ENCODE data around the gene HOXB5. TPM values are rescaled to one million over a fixed set of nuclear protein-coding genes. Genes with fewer than 3 reads are reported as not detected.

The HOXB5 gene
- total and polyA plus RNA-seq, 2 donors (not counting 1 experiment from before 2014, with no cell fraction given), result not detected

GRCh38 chr17:48640858-48641180 is 47.2 kb upstream of the HOXB5 start:
- ATAC-seq (ENCODE audit: low read depth) (no peak), DNase-seq (no peak)
- Histone ChIP-seq H3K36me3 (replicated peaks in 1 of 2; ENCODE audit: control extremely low read depth in 1 of 2, control insufficient read depth in 1 of 2, extremely low read depth in 1 of 2, insufficient read depth in 2 of 2, low read length in 1 of 2) (no peaks in the 10 kb centered on the region), H3K4me2 (replicated peaks; ENCODE audit: low read depth, low read length, poor library complexity, severe bottlenecking) (no peak overlapping the region), H3K9ac (ENCODE audit: low read length) (no peak overlapping the region), H3K79me2 (ENCODE audit: control insufficient read depth, insufficient read depth, low read length) (no peaks in the 10 kb centered on the region), H3K27me3 (replicated peaks in 1 of 4; ENCODE audit: control extremely low read depth in 1 of 4, control insufficient read depth in 3 of 4, insufficient read depth in 4 of 4, low read length in 3 of 4) (peaks cover 0 to 85% (median 51%) of the 10 kb centered on the region in 4 experiments), H4K20me1 (ENCODE audit: control insufficient read depth, insufficient read depth, low read length, poor library complexity, severe bottlenecking) (no peaks in the 10 kb centered on the region), H3K27ac (ENCODE audit: low read length in 2 of 2) (no peak overlapping the region), H3K4me1 (ENCODE audit: control insufficient read depth in 2 of 2, insufficient read depth in 2 of 2, low read length in 2 of 2) (peaks cover 22 to 32% of the 10 kb centered on the region in 2 donors), H2AFZ (ENCODE audit: insufficient read depth, low read depth, low read length, poor library complexity, severe bottlenecking) (no peak overlapping the region), H3K9me3 (ENCODE audit: control extremely low read depth in 1 of 3, control insufficient read depth in 2 of 3, insufficient read depth in 1 of 3, low read length in 2 of 3) (peaks cover 0 to 18% (median 0%) of the 10 kb centered on the region in 3 donors), H3K4me3 (ENCODE audit: control extremely low read depth in 1 of 5, extremely low read depth in 1 of 5, insufficient read depth in 1 of 5, low read depth in 2 of 5, low read length in 4 of 5) (no peak overlapping the region)
- intact Hi-C loops (cut with micrococcal nuclease), result no loop called here
- Mint-ChIP-seq H3K27me3 (peaks cover 79% of the 10 kb centered on the region), H3K4me1 (peaks cover 27% of the 10 kb centered on the region), H3K27ac (no peak overlapping the region), H3K4me3 (no peak overlapping the region), H3K9me3 (ENCODE audit: insufficient read depth) (no peaks in the 10 kb centered on the region)
- ChIA-PET CTCF (interaction anchor here (1.3 to 1.9 kb wide), 2 partner anchors 11 to 22 kb away, joined by 3 to 5 read pairs; no protein-coding TSS in a partner anchor), POLR2A (no interaction called here)
- no CpG with 5 or more reads among the region's 1 CpG for WGBS (ENCODE audit: insufficient coverage)
- TF ChIP-seq EZH2 (IDR thresholded peaks at IDR 0.05; ENCODE audit: borderline replicate concordance, insufficient read depth, low read depth, low read length, poor library complexity, severe bottlenecking) (no peak), CTCF (IDR thresholded peaks at IDR 0.05) (no peak)

DNA sequence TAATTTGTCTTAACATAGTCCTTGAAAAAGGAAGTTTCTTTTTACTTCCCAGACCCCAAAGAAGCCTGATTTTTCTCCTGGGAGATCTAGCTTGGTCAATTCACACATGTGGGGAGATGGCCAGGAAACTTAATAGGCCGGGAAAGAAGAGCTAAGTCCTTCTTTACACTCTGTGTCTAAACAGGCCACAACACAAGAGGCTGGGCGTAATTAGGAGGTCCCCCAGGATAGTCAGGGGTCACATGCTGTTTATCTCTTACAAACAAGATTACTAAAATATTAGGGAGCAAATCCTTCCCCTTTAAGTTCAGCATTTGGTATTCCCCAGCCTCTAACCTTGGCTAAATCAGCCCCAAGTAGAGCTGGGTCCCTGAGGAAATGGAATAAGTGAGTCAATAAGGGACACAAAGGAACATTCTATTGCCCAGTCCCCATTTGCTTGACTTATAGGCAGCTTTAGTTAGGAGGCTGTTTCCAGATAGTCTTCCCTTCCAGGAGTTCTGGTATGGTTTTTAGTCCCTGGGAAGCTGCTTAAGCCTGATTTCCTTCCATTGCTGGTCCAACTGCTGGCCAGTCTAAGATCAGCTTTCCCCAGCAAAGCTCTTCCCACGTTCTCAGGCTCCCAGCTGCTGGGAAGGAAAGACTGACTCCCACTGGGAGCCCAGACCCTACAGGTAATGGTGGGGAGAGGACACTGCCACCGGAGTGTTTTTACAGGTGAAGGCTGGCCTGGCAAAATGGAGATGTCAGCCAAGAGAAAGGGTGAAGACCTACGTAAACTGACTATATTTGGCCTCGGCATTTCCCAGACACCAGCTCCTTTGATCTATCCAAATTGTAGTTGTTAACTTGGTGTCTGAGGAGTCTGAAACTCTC is 46.6 kb upstream of the HOXB5 start:
- Histone ChIP-seq H3K27ac (ENCODE audit: low read length in 2 of 2) (no peak overlapping the region), H3K36me3 (replicated peaks in 1 of 2; ENCODE audit: control extremely low read depth in 1 of 2, control insufficient read depth in 1 of 2, extremely low read depth in 1 of 2, insufficient read depth in 2 of 2, low read length in 1 of 2) (no peaks in the 10 kb centered on the region), H3K4me3 (ENCODE audit: control extremely low read depth in 1 of 5, extremely low read depth in 1 of 5, insufficient read depth in 1 of 5, low read depth in 2 of 5, low read length in 4 of 5) (no peak overlapping the region), H3K9me3 (ENCODE audit: control extremely low read depth in 1 of 3, control insufficient read depth in 2 of 3, insufficient read depth in 1 of 3, low read length in 2 of 3) (peaks cover 0 to 20% (median 0%) of the 10 kb centered on the region in 3 donors), H2AFZ (ENCODE audit: insufficient read depth, low read depth, low read length, poor library complexity, severe bottlenecking) (no peak overlapping the region), H3K27me3 (replicated peaks in 1 of 4; ENCODE audit: control extremely low read depth in 1 of 4, control insufficient read depth in 3 of 4, insufficient read depth in 4 of 4, low read length in 3 of 4) (peaks cover 0 to 85% (median 54%) of the 10 kb centered on the region in 4 experiments), H3K9ac (ENCODE audit: low read length) (no peak overlapping the region), H3K79me2 (ENCODE audit: control insufficient read depth, insufficient read depth, low read length) (no peaks in the 10 kb centered on the region), H3K4me1 (ENCODE audit: control insufficient read depth in 2 of 2, insufficient read depth in 2 of 2, low read length in 2 of 2) (peaks cover 22 to 37% of the 10 kb centered on the region in 2 donors), H3K4me2 (replicated peaks; ENCODE audit: low read depth, low read length, poor library complexity, severe bottlenecking) (no peak overlapping the region), H4K20me1 (ENCODE audit: control insufficient read depth, insufficient read depth, low read length, poor library complexity, severe bottlenecking) (no peaks in the 10 kb centered on the region)
- no peak for ATAC-seq (ENCODE audit: low read depth)
- CTCF ChIA-PET, result interaction anchor here (1.3 to 1.9 kb wide), 3 partner anchors 11 to 21 kb away, joined by 3 to 5 read pairs (median 3); no protein-coding TSS in a partner anchor
- no peak for TF ChIP-seq CTCF (IDR thresholded peaks at IDR 0.05)
- no peak for TF ChIP-seq EZH2 (IDR thresholded peaks at IDR 0.05; ENCODE audit: borderline replicate concordance, insufficient read depth, low read depth, low read length, poor library complexity, severe bottlenecking)
- H3K9me3 Mint-ChIP-seq (ENCODE audit: insufficient read depth), result no peaks in the 10 kb centered on the region
- intact Hi-C loops (cut with micrococcal nuclease), result no loop called here
- H3K4me3 Mint-ChIP-seq, result no peak overlapping the region
- H3K4me1 Mint-ChIP-seq, result peaks cover 22% of the 10 kb centered on the region
- DNase-seq, result no peak
- WGBS (ENCODE audit: insufficient coverage), result 76% methylated on average over 3 of the region's 6 CpGs
- no peak overlapping the region for H3K27ac Mint-ChIP-seq
- H3K27me3 Mint-ChIP-seq, result peaks cover 79% of the 10 kb centered on the region
- POLR2A ChIA-PET, result no interaction called here
